Activated T-cell treated with anti-CD3 and anti-CD28 coated beads, Interleukin-2, amount 50 U/mL, for 48 hours (primary cell): Measurements from ENCODE around the gene SART3.
"Not testable (repeated sequence)": the region's sequence is repeated elsewhere in the genome, so short reads cannot be mapped to it uniquely, and the experiment has no call there.

Source experiments
- DNase-seq, 2 experiments: peaks; one replicate each; pipeline ENCODE4 v3.0.0-alpha.2; 2020

SART3 gene

DNA sequence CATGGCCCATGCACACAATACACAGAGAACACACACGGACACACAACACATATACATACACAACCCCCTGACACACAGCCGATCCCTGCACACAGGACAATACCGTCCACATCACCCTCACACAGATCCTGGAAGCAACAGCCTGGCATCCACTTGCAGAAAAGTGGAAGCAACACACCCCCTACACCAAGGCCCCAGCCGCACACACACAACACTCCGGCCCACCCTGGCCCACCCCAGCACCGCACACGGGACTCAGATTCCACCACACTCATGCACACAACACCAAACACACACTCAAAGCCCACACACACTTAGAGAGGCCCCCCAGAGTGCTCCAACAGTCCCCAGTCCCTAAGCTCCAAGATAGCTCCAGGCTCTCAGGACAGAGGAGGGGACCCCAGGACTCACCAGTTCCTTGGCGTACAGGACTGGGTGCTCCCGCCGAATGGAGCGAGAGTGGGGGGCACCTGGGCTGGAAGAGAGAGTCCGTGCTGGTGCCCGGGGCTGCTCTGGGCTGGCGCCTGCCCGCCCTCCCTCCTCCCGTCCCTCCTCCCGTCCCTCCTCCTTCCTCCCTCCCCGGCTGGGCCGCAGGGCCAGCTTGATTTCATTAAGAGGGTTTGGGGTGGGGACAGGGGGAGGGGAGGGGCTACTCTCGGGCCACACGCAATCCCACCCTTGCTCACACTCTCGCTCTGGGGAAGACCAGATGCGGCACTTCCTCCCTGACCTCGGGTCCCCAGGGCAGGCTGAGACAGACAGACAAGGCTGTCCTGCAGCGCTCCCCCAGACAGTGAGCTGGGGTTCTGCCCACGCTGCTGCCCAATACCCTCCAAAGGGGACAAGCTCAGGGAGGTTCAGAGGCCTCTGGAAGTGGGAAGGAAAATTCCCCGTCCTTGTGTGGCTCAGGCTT is 36.8 kb upstream of the SART3 start, which contains the start of gene TMEM119:
TSS of gene TMEM119 (minus strand) at position 526 of the 913 bp plus-strand sequence. CDS start 5,701 bp downstream, outside the sequence.
- DNase-seq: no peak

DNA sequence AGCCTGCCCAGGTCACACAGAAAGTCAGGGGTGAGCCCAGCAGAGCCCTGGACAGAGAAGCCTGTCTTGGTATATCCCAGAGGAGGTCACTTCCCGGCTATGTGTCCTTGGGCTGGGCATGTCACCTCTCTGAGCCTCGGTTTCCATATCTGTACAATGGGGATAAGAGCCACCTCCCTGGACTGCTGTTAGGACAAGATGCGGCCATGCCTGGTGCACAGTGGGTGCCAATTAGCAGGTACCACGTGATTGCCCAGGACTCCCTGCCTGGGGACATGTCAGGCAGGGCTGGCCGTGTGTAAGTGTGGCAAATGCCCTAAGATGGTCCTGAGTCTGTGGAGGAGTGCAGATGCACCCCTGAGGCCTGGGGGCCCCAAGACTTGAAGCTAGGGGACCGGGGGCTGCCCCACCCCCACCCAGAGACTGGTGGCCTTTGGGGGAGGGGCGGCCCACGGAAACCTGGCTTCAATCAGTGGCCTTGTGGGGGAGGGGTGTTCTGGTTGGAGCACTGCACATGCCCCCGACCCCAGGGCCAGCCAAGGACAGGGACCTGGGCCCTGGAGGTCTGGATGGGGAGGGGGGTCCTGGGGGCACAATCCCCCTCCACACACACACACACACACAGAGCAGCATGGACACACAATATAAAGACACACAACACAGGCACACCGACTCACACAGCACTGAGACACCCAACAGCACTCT is 36.0 kb upstream of the SART3 start:
- DNase-seq: no peak

DNA sequence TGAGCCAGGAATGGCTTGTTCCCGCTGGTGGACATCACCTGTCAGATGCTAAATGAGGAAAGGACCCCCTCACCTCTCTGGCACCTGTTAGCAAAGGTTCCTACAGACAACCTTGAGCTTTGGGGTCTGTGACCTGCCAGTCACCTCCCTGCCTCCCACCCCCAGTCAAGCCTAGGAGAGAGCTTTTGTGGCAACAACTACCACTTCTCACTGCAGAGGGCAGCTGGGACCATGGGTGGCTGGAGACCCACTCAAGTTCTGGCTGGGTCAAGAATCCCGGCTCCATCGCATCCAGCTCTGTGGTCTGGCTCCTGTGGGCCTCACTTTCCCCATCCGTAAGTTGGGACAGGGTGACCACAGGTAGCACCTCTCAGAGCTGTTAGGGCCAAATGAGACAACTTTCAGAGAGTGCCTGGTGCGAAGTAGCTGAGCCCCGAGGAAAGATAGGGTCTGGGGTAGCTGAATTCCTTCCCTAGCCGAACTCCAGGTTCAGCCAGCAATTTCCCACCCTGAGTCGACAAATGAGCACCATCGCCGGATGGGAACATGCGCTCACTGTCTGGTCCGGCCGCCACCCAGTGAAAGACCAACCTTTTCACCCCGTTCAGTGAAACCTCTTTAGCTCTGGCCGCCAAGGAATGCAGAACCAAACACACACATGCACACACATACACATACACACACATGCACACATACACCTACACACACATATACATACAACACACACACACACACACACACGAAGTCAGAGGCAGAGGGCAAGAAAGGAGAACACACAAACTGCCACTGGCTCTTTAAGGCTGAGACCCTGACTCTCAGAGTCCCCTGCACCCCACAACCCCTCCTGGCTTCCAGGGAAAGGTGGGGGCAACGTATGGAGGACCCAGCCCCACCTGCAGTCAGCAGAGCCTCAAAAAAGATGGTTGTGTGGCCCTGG is 35.0 kb upstream of the SART3 start:
- no peak for DNase-seq

DNA sequence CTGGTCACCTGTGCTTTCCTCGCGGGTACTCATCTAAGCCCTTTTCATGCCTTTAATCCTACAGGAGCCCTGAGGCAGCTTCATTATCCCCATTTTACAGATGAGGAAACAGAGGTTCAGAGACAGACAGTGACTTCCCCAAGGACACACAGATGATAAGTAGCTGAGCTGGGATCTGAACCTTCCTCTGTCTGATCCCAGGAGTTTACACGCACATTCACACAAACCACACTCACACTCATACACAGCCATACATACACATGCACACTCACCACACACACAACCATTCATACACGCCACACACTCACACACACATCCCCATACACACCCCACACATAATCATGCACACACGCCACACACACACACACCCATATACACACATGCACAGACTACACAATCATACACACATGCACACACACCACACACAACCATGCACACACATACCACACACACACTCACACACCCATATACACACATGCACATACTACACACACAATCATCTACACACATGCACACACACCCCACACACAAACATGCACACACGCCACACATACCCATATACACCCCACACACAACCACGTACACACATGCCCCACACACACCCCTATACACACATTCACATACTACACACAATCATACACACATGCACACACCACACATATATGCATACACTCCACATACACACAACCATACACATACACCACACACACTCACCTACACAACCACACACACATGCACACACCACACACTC is 34.2 kb upstream of the SART3 start:
- DNase-seq: no peak

DNA sequence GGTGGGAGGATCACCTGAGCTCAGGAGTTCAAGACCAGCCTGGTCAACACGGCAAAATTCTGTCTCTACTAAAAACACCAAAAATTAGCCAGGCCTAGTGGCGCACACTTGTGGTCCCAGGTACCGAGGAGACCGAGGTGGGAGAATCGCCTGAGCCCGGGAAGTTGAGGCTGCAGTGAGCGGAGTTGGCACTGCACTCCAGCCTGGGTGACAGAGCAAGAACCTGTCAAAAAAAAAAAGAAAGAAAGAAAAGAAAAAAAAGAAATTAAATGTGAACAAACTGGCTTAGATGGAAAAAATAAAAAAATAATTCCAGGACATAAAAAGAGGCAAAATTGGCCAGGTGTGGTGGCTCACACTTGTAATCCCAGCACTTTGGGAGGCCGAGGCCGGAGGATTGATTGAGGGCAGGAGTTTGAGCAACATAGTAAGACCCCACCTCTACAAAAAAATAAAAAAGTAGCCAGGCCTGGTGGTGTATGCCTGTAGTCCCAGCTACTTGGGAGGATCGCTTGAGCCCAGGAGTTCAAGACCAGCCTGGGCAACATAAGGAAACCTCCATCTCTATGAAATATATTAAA is 33.4 kb upstream of the SART3 start:
- DNase-seq: no peak

DNA sequence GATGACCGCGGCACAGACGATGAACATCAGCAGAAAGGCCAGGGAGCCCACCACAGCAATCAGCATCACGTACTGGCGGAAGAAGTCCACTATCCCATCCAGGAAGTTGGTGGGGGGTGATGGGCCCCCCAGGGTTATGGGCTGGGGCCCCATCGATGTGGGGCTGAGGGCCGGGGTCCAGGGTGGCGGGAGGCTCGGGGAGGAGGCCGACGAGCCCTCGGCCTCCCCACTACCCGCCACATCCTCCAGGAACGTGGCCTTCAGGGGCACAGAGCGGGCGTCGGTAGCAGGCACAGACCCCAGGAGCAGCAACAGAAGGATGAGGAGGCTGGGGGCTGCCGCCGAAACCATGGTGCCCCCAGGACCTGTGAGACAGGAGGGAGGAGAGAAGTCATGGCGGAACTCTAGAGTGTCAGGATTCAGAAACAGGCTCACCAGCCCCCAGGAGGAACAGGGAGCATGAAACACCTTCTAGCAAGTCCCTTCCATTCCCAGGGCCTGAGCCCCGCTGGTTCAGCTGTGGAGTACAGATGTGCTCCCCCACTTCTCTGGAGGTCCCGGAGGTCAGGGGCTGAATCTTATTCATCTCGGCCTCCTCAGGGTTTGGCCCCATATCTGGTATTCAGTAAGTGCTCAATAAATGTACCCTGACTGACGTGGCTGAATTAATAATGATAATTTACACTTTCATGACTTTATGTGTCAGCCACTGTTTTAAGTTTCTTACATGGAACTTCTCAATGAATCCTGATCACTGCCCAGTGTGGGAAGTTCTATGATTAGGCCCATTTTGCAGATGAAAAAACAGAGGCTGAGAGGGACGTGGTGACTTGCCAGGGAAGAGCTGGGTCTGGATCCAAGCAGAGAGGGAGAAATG is 31.3 kb upstream of the SART3 start:
- DNase-seq: no peak

DNA sequence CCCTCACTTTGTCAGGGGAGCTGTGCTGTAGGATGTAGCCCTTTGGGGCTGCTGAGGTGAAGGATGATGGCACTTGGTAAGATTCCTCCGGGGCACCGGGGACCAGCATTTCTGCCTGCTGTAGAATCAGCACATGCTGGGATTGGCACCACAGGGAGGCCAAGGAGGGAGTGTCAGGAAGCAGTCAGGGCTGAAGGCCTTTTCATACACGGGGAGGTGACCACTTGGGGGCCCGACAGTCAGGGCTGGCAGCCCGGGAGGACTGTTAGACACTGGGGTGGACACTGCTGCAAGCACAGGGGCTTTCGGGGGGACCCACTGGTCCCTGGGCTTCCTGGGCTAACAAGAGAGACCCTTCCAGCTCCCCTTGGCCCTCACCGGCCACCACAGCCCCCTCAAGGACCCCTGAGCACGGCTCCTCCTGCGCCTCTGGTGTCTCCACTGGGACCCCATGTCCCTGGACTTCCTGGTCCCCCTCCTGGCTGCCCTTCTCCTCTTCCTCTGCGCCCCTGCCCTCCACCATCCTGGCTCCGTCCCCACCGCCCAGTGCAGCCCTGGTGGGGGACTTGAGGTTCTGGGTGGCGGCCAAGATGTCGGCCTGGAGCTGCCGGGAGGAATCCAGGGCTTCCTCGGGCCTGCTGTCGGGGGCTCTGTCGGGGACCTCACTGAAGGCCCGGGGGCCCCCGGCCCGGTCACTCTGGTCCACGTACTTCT is 30.5 kb upstream of the SART3 start:
- no peak for DNase-seq

DNA sequence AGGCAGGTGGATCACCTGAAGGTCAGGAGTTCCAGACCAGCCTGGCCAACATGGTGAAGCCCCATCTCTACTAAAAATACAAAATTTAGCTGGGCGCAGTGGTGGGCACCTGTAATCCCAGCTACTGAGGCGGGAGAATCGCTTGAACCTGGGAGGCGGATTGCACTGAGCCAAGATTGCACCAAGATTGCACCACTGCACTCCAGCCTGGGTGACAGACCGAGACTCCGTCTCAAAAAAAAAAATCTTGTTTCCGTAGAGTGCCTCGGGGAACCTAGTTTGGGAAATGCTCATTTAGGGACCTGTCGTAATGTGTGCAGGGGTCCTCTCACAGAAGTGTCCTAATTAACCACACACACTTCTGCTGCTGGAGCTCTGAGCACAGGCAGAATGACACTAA is 29.5 kb upstream of the SART3 start:
- DNase-seq: not testable (repeated sequence)

DNA sequence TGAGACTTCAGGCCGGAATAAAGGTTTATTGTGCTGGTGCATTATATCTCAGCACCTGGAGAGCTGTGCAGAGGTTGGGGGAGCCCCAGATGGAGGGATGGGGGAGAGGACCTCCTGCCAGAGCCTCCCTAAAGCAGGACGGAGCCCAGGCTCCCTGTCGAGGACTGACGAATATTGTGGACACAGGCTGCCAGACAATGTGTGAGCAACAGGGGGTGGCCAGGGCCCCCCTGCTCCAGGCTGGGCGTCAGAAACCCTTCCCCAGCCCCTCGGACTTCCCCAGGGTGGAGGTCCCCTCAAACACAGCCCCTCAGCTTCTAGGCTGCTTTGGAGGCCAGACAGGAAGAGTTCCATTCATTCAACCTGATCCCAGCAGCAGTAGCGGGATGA is 28.9 kb upstream of the SART3 start:
- no peak for DNase-seq

DNA sequence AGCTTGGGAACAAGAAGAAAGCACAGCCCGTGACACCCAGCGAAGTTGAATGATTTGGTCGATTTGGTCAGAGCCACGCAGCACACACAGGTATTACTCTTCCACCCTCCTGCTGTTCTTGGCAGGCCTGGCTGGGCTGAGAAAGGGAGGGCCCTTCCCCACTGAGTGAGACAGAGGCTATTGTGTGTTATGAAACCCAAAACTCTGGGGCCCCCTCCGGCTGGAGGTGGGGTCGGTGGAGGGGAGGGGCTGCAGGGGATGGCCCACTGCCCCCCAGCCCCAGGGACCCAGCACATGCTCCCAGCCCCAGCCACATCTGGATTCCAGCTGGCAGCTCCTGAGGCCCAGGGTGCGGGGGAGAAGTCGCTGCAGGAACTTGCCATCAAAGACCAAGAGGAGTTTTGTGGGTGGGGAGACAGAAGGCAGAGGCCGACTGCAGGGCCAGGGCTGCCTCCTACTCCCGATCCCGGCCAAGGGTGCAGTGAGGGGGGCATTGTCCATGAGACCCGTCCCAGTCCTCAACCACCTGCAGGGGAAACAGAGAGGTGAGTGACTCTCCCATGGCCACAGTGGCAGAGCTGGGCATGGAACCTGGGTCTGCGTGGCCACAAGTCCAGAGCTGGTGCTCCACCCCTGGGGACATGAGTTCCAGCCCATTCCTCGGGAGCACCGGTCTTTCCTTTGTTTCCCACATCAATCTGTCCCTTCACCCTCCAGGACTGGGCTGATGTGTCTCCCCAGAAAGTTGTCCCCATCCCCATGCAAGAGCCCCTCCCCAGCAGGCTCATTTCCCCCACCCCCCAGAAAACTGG is 28.3 kb upstream of the SART3 start:
- no peak for DNase-seq

DNA sequence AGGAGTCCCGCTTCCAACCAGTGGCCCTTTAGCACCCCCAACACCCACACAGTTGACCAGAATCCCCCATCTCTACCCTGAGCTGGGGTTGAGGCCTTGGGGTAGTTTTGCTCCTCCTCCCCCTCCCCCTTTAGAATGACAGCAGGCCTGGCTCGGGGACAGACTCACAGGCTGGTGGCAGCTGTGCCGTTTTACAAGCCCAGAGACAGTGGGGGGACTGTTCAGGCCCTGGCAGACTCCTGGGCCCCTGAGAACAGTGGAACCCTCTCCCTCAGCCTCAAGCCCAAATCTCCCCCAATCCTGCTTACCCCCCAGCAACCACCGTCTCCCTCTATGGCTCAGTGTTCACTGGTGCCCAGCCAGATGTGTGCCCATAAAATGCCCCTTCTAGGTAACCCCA is 26.9 kb upstream of the SART3 start:
- no peak for DNase-seq

DNA sequence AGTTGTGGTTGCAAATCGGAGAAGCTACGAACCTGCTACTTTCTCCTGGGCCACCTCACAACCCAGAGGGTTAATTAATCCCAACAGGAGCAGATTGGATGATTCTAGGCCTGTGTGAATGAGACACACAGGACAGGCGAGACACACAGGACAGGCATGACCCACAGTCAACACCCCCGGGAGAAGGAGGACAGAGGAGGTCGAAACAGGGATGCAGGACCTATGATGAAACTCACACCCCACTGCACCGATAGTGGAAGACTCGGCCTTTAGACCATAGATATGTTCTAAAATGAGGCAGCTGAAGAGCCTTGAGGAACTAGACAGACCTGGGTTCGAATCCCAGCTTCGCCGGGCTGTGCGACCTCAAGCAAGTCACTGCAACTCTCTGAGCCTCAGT is 25.3 kb upstream of the SART3 start:
- no peak for DNase-seq

DNA sequence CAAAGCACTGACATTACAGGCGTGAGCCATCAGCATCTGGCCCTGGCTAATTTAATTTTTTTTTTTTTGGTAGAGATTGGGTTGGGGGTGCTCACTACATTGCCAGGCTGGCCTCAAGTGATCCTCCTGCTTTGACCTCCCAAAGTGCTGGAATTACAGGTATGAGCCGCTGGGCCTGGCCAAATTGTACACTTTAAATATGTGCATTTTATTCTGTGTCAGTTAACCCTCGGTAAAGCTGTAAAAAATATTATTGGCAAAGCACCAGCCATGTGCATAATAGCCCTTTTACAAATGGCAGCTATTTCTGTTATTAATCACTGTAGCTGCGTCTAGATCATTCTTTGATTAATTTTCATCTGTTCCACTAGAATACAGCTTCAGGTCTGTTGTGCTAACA is 24.9 kb upstream of the SART3 start:
- no peak for DNase-seq

DNA sequence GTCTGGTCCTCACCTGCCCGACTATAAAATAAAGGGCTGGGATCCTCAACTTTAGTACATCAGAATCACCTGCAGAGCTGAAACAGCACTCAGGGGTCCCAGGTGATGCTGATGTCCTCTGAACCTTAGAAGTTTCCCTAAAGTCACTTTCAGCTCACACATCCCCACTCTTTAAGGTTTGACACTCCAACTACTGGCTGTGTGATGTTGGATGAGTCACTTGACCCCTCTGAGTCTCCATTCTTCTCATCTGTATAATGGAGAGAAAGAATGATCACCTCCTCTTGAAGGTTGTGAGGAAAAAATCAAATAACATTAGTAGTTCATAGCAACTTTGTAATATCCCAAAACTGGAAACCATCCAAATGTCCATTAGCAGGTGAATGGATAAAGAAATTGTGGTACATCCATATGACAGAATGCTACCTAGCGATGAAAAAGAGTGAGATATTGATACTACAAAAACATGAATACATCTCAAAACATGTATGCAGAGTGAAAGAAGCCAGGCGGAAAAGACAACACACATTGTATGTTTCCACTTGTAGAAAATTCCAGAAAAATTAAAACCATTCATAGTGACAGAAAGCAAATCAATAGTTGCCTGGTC is 23.6 kb upstream of the SART3 start:
- no peak for DNase-seq

DNA sequence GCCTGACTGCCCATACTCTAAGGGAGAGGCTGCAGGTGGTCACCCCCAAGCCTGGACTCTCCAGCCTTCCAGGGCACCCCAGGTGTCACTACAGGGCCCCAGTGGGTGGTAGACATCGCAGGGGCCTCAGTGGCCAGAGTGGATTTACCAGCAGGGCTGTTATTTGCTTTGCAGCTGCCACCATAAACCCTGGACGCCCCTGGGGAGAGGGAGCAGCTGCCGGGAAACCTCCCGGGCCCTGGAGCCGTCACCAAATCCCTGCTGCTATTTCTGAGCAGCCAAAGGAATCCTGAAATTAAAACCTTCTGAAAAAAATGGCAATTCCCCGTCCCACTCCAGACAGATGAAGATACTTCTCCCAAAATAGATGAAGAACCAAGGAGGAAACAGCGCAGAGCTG is 23.0 kb upstream of the SART3 start:
- DNase-seq: no peak

DNA sequence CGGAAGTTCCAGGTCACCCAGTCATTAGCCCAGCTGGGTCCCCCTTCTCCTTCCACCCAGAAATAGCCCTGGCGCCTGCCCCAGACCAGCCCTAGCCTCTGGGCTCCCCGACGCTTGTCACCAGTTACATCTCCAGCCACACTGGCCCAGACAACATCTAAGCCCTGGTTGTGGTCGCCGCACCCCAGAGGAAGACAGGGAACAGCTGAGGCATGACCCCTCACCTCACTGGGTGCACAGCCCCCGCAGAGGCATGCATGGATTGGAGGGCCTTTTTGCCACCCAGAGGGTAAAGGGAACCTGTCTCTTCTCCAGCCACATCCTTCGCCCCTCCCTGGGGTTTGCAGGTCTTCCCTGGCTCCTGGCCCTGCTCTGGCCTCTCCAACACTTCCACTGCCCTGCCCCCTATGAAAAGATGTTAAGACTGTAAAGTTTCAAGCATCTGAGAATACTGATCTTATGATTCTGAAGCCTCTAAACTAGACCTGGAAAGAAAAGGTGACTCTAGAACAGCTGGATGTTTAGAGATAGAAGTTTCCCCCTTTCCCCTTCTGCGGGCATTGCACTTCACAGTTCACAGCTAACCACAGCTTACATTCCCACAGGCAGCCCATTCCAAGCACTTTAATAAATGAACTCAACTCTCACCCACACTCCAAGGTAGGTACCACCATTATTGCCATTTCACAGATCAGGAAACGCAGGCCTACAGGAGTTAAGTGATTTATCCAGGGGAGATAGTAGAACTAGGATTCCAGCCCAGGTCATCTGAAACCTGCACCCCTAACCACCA is 22.2 kb upstream of the SART3 start:
- DNase-seq: no peak

DNA sequence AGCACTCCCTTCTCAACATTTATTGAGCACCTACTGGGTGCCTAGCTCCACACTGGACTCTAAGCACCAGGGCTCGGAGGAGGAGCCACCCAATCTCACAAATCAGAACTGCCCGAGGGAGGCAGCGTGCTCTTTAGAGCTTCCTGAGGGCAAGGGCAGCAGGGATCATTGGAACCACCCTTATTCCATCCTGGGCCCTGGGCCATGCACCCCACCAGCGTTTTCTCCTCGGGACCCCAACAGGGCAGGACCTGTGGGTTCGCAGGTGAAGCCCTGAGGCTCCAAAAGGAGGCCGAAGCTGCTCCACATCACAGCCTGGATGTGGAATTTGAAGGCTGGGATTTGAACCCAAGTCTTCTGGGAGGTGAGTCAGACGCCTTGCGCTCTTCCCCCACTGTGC is 21.5 kb upstream of the SART3 start:
- DNase-seq: no peak
